ENCODE results near the gene CCDC142.

- TF ChIP-seq, protein P1, sequence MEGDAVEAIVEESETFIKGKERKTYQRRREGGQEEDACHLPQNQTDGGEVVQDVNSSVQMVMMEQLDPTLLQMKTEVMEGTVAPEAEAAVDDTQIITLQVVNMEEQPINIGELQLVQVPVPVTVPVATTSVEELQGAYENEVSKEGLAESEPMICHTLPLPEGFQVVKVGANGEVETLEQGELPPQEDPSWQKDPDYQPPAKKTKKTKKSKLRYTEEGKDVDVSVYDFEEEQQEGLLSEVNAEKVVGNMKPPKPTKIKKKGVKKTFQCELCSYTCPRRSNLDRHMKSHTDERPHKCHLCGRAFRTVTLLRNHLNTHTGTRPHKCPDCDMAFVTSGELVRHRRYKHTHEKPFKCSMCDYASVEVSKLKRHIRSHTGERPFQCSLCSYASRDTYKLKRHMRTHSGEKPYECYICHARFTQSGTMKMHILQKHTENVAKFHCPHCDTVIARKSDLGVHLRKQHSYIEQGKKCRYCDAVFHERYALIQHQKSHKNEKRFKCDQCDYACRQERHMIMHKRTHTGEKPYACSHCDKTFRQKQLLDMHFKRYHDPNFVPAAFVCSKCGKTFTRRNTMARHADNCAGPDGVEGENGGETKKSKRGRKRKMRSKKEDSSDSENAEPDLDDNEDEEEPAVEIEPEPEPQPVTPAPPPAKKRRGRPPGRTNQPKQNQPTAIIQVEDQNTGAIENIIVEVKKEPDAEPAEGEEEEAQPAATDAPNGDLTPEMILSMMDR (IDR thresholded peaks at IDR 0.05; ENCODE audit: low read depth, low read length, poor library complexity, severe bottlenecking), result no peak
- no peak for TF ChIP-seq EZH2phosphoT487 (IDR thresholded peaks at IDR 0.05; ENCODE audit: borderline replicate concordance, low read length)
These were observed 57.8 kb downstream of the CCDC142 start for GRCh38 chr2:74424995-74425406.

All from DOHH2 (cell line).